NCI-H524 (cell line): Measurements from ENCODE around the gene PFDN1.
"Not testable (repeated sequence)": the region's sequence is repeated elsewhere in the genome, so short reads cannot be mapped to it uniquely, and the experiment has no call there.

ENCODE experiments used
- DNase-seq, 2 experiments: peaks; one replicate each; lab custom pipeline; 2025; lab: John Stamatoyannopoulos, UW

PFDN1 gene

GRCh38 chr5:140213370-140213983 is 89.4 kb downstream of the PFDN1 start:
- DNase-seq, result no peak

- no peak for DNase-seq
Observed at GRCh38 chr5:140208065-140208464, 94.8 kb downstream of the PFDN1 start.

GRCh38 chr5:140207250-140207964 is 95.5 kb downstream of the PFDN1 start:
- DNase-seq, result no peak

GRCh38 chr5:140205952-140206351 is 96.9 kb downstream of the PFDN1 start:
- DNase-seq, result no peak

- DNase-seq, result no peak
Observed at GRCh38 chr5:140205216-140205615, 97.7 kb downstream of the PFDN1 start.

GRCh38 chr5:140202610-140203009 is 100.3 kb downstream of the PFDN1 start:
- DNase-seq, result no peak

GRCh38 chr5:140202078-140202477 is 100.8 kb downstream of the PFDN1 start:
- DNase-seq, result no peak

GRCh38 chr5:140198915-140199314 is 104.0 kb downstream of the PFDN1 start:
- not testable (repeated sequence) for DNase-seq

- DNase-seq, result no peak
Observed at GRCh38 chr5:140197023-140197422, 105.9 kb downstream of the PFDN1 start.

GRCh38 chr5:140196115-140196814 is 106.6 kb downstream of the PFDN1 start:
- no peak for DNase-seq
